Breast epithelium (tissue), 3 donors: ENCODE results near the gene DST.

ENCODE experiments used
- POLR2AphosphoS5 ChIP-seq, 3 donors: sonication (generic); formaldehyde crosslinking; IDR thresholded peaks; one replicate each; pipeline ENCODE4 v1.6.1; 2017; ENCODE audit warnings: antibody characterized with exemption in 3 of 3
- TF ChIP-seq, protein P1 (sequence below), 3 donors: fragments of 450-650 bp; IDR thresholded peaks; one replicate each; pipeline ENCODE4 v1.5.1; 2016 to 2017; ENCODE audit warnings: antibody characterized with exemption in 3 of 3, mild to moderate bottlenecking in 3 of 3, moderate library complexity in 3 of 3

DNA sequence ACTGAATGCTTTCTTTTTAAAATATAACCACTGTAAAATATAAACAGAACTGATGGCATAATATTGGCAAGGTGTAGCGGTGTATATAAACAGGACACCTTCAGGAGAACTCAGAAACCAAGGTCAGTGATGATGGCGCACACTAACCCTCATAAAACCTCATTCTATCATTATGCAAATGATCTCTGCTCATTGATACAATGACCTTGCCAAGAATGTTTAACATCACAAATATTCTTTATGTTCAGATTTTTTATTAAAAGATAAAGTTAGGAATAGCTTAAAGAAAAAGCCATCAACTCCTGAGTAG, 48.6 kb upstream of the DST start:
- TF ChIP-seq, protein P1, sequence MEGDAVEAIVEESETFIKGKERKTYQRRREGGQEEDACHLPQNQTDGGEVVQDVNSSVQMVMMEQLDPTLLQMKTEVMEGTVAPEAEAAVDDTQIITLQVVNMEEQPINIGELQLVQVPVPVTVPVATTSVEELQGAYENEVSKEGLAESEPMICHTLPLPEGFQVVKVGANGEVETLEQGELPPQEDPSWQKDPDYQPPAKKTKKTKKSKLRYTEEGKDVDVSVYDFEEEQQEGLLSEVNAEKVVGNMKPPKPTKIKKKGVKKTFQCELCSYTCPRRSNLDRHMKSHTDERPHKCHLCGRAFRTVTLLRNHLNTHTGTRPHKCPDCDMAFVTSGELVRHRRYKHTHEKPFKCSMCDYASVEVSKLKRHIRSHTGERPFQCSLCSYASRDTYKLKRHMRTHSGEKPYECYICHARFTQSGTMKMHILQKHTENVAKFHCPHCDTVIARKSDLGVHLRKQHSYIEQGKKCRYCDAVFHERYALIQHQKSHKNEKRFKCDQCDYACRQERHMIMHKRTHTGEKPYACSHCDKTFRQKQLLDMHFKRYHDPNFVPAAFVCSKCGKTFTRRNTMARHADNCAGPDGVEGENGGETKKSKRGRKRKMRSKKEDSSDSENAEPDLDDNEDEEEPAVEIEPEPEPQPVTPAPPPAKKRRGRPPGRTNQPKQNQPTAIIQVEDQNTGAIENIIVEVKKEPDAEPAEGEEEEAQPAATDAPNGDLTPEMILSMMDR (IDR thresholded peaks at IDR 0.05): no peak
- peak in 1 of 3 donors; percentile 54 for TF ChIP-seq POLR2AphosphoS5 (IDR thresholded peaks at IDR 0.05)
